Liver (tissue), 9 donors: ENCODE data around the gene TUBGCP5. TPM values are rescaled to one million over a fixed set of nuclear protein-coding genes. Genes with fewer than 3 reads are reported as not detected.

Experiments
- DNase-seq: peaks from one replicate; pipeline ENCODE4 v3.0.0-alpha.2; 2017; ENCODE audit warnings: low spot score
- H3K27ac ChIP-seq, 2 donors: one replicate each; pipeline ENCODE4 v1.7.0; 2013; ENCODE audit warnings: inconsistent platforms in 2 of 2, low read length in 2 of 2, control low read depth in 1 of 2, low read depth in 1 of 2, mild to moderate bottlenecking in 1 of 2
- H3K27me3 ChIP-seq, 4 donors: one replicate each; pipeline versions ENCODE4 v1.6.1 to v1.7.0; 2013; ENCODE audit warnings: low read length in 3 of 4, inconsistent platforms in 1 of 4, mild to moderate bottlenecking in 1 of 4, moderate library complexity in 1 of 4; ENCODE audit not compliant: control insufficient read depth in 4 of 4, insufficient read depth in 4 of 4
- H3K36me3 ChIP-seq, 4 donors: one replicate each; pipeline versions ENCODE4 v1.6.1 to v1.7.0; 2013; ENCODE audit warnings: low read length in 3 of 4, mild to moderate bottlenecking in 3 of 4, low read depth in 1 of 4, moderate library complexity in 1 of 4; ENCODE audit not compliant: control insufficient read depth in 4 of 4, insufficient read depth in 3 of 4
- H3K4me1 ChIP-seq, 4 donors: one replicate each; pipeline versions ENCODE4 v1.6.1 to v1.7.0; 2013; ENCODE audit warnings: low read length in 3 of 4, mild to moderate bottlenecking in 3 of 4, moderate library complexity in 1 of 4; ENCODE audit not compliant: control insufficient read depth in 4 of 4, insufficient read depth in 4 of 4
- H3K4me3 ChIP-seq, 3 donors: one replicate each; pipeline versions ENCODE4 v1.6.1 to v1.7.0; 2013; ENCODE audit warnings: low read length in 3 of 3, control low read depth in 1 of 3, low read depth in 1 of 3, mild to moderate bottlenecking in 1 of 3
- H3K9ac ChIP-seq, 2 donors: one replicate each; pipeline ENCODE4 v1.7.0; 2013; ENCODE audit warnings: low read length in 2 of 2, mild to moderate bottlenecking in 2 of 2, moderate library complexity in 2 of 2, control low read depth in 1 of 2, low read depth in 1 of 2
- H3K9me3 ChIP-seq, 4 donors: one replicate each; pipeline versions ENCODE4 v1.6.1 to v1.7.0; 2013; ENCODE audit warnings: low read length in 3 of 4; ENCODE audit not compliant: control insufficient read depth in 4 of 4
- ATF3 ChIP-seq: IDR thresholded peaks from 2 replicates; pipeline ENCODE4 v1.6.1; 2016; ENCODE audit warnings: antibody characterized with exemption
- CTCF ChIP-seq: fragments of 150-350 bp; IDR thresholded peaks from 2 replicates; pipeline ENCODE4 v1.5.1; 2017; ENCODE audit warnings: improper control_type of control experiment, low read depth, low read length; ENCODE audit not compliant: missing input control
- EGR1 ChIP-seq, 2 donors: IDR thresholded peaks; 2 replicates each; pipeline ENCODE4 v1.6.1; 2016 to 2018; ENCODE audit warnings: antibody characterized with exemption in 2 of 2, low read depth in 2 of 2
- FOXA1 ChIP-seq: IDR thresholded peaks from 2 replicates; pipeline ENCODE4 v1.6.1; 2016; ENCODE audit warnings: antibody characterized with exemption
- FOXA2 ChIP-seq: IDR thresholded peaks from 2 replicates; pipeline ENCODE4 v1.6.1; 2016; ENCODE audit warnings: antibody characterized with exemption
- GABPA ChIP-seq, 2 donors: IDR thresholded peaks in 1 of 2; conservative IDR thresholded peaks in 1 of 2; 2 replicates each; pipeline ENCODE4 v1.6.1; 2016; ENCODE audit warnings: antibody characterized with exemption in 2 of 2, mild to moderate bottlenecking in 1 of 2, moderate library complexity in 1 of 2
- HNF4A ChIP-seq, 2 donors: conservative IDR thresholded peaks; 2 replicates each; pipeline ENCODE4 v1.6.1; 2016; ENCODE audit warnings: antibody characterized with exemption in 2 of 2, mild to moderate bottlenecking in 2 of 2
- HNF4G ChIP-seq: IDR thresholded peaks from 2 replicates; pipeline ENCODE4 v1.6.1; 2016; ENCODE audit warnings: antibody characterized with exemption
- JUND ChIP-seq, 2 donors: IDR thresholded peaks; 2 replicates each; pipeline ENCODE4 v1.6.1; 2016; ENCODE audit warnings: antibody characterized with exemption in 2 of 2
- MAX ChIP-seq: IDR thresholded peaks from 2 replicates; pipeline ENCODE4 v1.6.1; 2016; ENCODE audit warnings: antibody characterized with exemption
- NR2F2 ChIP-seq: IDR thresholded peaks from 2 replicates; pipeline ENCODE4 v1.6.1; 2016; ENCODE audit warnings: antibody characterized with exemption
- RAD21 ChIP-seq, 2 donors: IDR thresholded peaks; 2 replicates each; pipeline ENCODE4 v1.6.1; 2016; ENCODE audit warnings: antibody characterized with exemption in 2 of 2, mild to moderate bottlenecking in 2 of 2
- REST ChIP-seq: IDR thresholded peaks from 2 replicates; pipeline ENCODE4 v1.6.1; 2016; ENCODE audit warnings: antibody characterized with exemption, mild to moderate bottlenecking
- RXRA ChIP-seq, 2 donors: IDR thresholded peaks; 2 replicates each; pipeline ENCODE4 v1.6.1; 2017 to 2018; ENCODE audit warnings: antibody characterized with exemption in 2 of 2, mild to moderate bottlenecking in 1 of 2
- SP1 ChIP-seq: IDR thresholded peaks from 2 replicates; pipeline ENCODE4 v1.6.1; 2018; ENCODE audit warnings: antibody characterized with exemption, mild to moderate bottlenecking
- TAF1 ChIP-seq: conservative IDR thresholded peaks from 2 replicates; pipeline ENCODE4 v1.6.1; 2016; ENCODE audit warnings: antibody characterized with exemption, mild to moderate bottlenecking
- YY1 ChIP-seq: IDR thresholded peaks from 2 replicates; pipeline ENCODE4 v1.6.1; 2016; ENCODE audit warnings: antibody characterized with exemption, mild to moderate bottlenecking
- ZBTB33 ChIP-seq: IDR thresholded peaks from 2 replicates; pipeline ENCODE4 v1.6.1; 2016; ENCODE audit warnings: antibody characterized with exemption
- WGBS: extraction: QIAGEN DNeasy Blood & Tissue Kit; methylation state at CpG from one replicate; pipeline ENCODE4 v1.1.7; 2013; 5-methylcytosine and 5-hydroxymethylcytosine counted together
- polyA plus RNA-seq, 2 donors: library from polyadenylated mRNA; stranded (reverse) in 1 of 2; unstranded in 1 of 2; fragments of 200-250 nt in 1 of 2; fragments of >200 nt in 1 of 2; fragmentation: Nextera tagmentation in 1 of 2; extraction: Ambion mirVana in 1 of 2; gene quantifications; one replicate each; pipeline versions ENCODE4 v1.2.1 to v1.2.3, GENCODE V29; 2013 to 2015
- total RNA-seq, 2 donors: library from RNA; depleted of rRNA; stranded (reverse); fragments of >200 nt; gene quantifications; one replicate each; pipeline ENCODE4 v1.2.3, GENCODE V29; 2014
- donor health status: healthy.
- donor health status: healthy.
- donor health status: healthy.
- donor health status: healthy.
- donor health status: healthy.

Gene TUBGCP5
- total and polyA plus RNA-seq, 4 donors = 5.5 to 17.3 (median 7.4) TPM

GRCh38 chr15:23075927-23076326 is 36.6 kb upstream of the TUBGCP5 start:
- no peaks in the 10 kb centered on the region for H3K27me3 ChIP-seq
- no peaks in the 10 kb centered on the region for H3K4me1 ChIP-seq
- H3K36me3 ChIP-seq = no peaks in the 10 kb centered on the region
- no peaks in the 10 kb centered on the region for H3K9me3 ChIP-seq
- DNase-seq = no peak
- no peak overlapping the region for H3K9ac ChIP-seq
- TF ChIP-seq HNF4G = no peak
- no peak for TF ChIP-seq JUND (IDR thresholded peaks at IDR 0.05)
- no peak for TF ChIP-seq FOXA2
- no peak for TF ChIP-seq ZBTB33
- TF ChIP-seq GABPA (IDR thresholded peaks at IDR 0.05 in 1 of 2, conservative IDR thresholded peaks at IDR 0.05 in 1 of 2) = no peak
- TF ChIP-seq RXRA (IDR thresholded peaks at IDR 0.05) = no peak
- no peak for TF ChIP-seq FOXA1
- TF ChIP-seq CTCF = no peak
- TF ChIP-seq REST = no peak
- TF ChIP-seq EGR1 (IDR thresholded peaks at IDR 0.05; ENCODE audit: low read depth in 2 of 2) = no peak
- TF ChIP-seq ATF3 = no peak
- no peak for TF ChIP-seq RAD21 (IDR thresholded peaks at IDR 0.05)
- TF ChIP-seq YY1 = no peak
- TF ChIP-seq SP1 = no peak
- TF ChIP-seq HNF4A (conservative IDR thresholded peaks at IDR 0.05) = no peak
- no peak for TF ChIP-seq MAX
- TF ChIP-seq TAF1 = no peak
- TF ChIP-seq NR2F2 = no peak
- no peak overlapping the region for H3K27ac ChIP-seq
- no peak overlapping the region for H3K4me3 ChIP-seq
- WGBS = 83% methylated on average over 4 of the region's 4 CpGs

GRCh38 chr15:23074684-23075083 is 35.3 kb upstream of the TUBGCP5 start:
- Histone ChIP-seq H3K4me1 (no peaks in the 10 kb centered on the region), H3K9me3 (no peaks in the 10 kb centered on the region), H3K27me3 (no peaks in the 10 kb centered on the region), H3K9ac (no peak overlapping the region), H3K4me3 (no peak overlapping the region), H3K36me3 (no peaks in the 10 kb centered on the region), H3K27ac (no peak overlapping the region)
- 80% methylated on average over 1 of the region's 1 CpG for WGBS
- no peak for TF ChIP-seq FOXA1
- DNase-seq = no peak
